HG03139 (cell line): ENCODE data around the gene WAC.

Experiments
- ATAC-seq: cut with Tn5 transposase; IDR thresholded peaks from one replicate; pipeline ENCODE4 v1.9.1; 2021; ENCODE audit not compliant: unreplicated experiment

The WAC gene

DNA sequence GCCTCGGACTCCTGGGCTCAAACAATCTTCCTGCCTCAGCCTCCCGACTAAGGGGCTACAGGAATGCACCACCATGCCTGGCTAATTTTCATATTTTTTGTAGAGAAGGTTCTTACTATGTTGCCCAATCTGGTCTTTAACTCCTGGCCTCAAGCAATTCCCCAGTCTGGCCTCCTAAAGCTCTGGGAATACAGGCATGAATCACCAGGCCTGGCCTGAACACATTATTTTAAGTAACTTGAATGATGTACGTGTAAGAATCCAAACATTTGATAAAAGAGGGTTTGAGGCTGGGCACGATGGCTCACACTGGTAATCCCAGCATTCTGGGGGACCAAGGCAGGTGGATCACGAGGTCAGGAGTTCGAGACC is 131.4 kb downstream of the WAC start:
- ATAC-seq = no peak

- no peak for ATAC-seq
Measured at GRCh38 chr10:28666751-28667467, 134.0 kb downstream of the WAC start.

GRCh38 chr10:28668363-28669226 is 135.7 kb downstream of the WAC start:
- ATAC-seq = no peak

DNA sequence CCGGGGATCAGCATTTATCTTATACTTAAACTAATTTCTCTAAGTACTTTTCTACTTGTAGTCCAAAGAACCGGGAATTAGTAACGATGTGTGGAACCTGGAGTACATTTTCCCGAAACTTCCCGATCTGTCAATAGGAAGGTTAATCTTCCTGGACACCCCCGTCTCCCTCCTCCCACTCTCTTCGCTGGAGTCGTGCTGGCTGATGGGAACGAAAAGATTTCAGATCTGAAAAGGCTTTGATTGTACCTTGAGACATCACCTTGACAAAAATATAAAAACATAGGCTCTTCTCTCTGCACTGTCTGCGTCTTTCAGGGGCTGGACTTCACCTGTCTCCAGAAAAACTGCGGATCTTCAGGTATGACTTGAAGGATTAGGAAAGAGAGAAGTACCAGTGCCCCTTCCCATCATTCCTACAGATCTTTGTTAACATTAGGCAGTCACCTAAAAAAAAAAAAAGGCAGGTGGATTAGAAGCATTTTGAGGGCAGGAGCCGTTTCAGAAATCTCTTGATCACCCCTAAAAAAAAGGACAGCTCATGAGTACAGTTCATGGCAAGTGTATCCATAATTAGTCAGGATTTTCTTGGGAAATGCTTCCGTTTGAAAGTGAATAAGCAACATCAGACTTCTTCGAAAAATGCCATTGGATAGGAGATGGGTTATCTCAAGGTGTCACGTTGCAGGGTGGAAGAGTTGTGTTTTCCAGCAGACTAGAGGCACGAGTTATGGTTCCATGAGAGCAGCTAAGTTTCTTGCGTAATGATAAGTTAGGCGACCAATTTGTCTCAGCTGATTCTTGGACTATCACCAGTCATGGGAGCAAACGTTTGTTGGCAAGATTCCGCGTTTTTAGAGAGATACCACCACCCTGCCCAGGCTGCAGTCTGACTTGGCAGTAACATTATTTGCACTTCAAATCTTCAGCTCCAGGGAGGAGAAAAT is 136.6 kb downstream of the WAC start:
- no peak for ATAC-seq
